GM12878 (cell line): ENCODE data around the gene TRAPPC3. TPM values are rescaled to one million over a fixed set of nuclear protein-coding genes. Genes with fewer than 3 reads are reported as not detected.

Experiments
- ATAC-seq: fragments of 200-7000 bp; cut with Tn5 transposase; 3 replicates; pipeline ENCODE4 v1.9.1; 2020; ENCODE audit warnings: mild to moderate bottlenecking, moderate library complexity
- BruUV-seq: library from RNA; stranded (reverse); fragments of 400-500 nt; replicated peaks from 2 replicates; lab custom pipeline; 2021; lab: Mats Ljungman, UMichigan
- CTCF ChIA-PET: fragments of 300-600 bp; sonication (Branson Sonifier 250); formaldehyde crosslinking; extraction: SDS; loops from one replicate; lab custom pipeline; 2021; ENCODE audit warnings: inconsistent platforms; lab: Yijun Ruan, JAX
- POLR2A ChIA-PET: fragments of 350-600 bp; formaldehyde crosslinking; extraction: SDS; loops from one replicate; lab custom pipeline; 2021; ENCODE audit warnings: inconsistent platforms; lab: Charles Lee
- RAD21 ChIA-PET: fragments of 300-600 bp; sonication (Branson Sonifier 250); formaldehyde crosslinking; loops from one replicate; lab custom pipeline; 2023; ENCODE audit warnings: antibody characterized with exemption; ENCODE audit not compliant: unreplicated experiment; lab: Charles Lee
- SMC1A ChIA-PET: fragments of 300-600 bp; sonication (Branson Sonifier 250); formaldehyde crosslinking; loops from one replicate; lab custom pipeline; 2023; ENCODE audit not compliant: unreplicated experiment, uncharacterized antibody; lab: Charles Lee
- DNase-seq: peaks from one replicate; pipeline ENCODE4 v3.0.0-alpha.2; 2011; ENCODE audit warnings: low read depth, low spot score
- FAIRE-seq: peaks from 3 replicates; lab custom pipeline; 2011; peaks lifted over from hg19 to GRCh38; lab: Jason Lieb, UNC
- H2AFZ ChIP-seq: 2 replicates; pipeline ENCODE4 v1.6.0; 2011; ENCODE audit warnings: low read depth, low read length, control low read depth; ENCODE audit not compliant: control insufficient read depth
- H3K27ac ChIP-seq: 2 replicates; pipeline ENCODE4 v1.5.1; 2011; ENCODE audit warnings: control low read depth; ENCODE audit not compliant: control insufficient read depth, insufficient read depth
- H3K27me3 ChIP-seq, 2 experiments: replicated peaks in 1 of 2; 2 replicates each; pipeline versions ENCODE4 v1.6.0 to v1.6.1; 2011; ENCODE audit warnings: low read length in 1 of 2; ENCODE audit not compliant: control insufficient read depth in 2 of 2, insufficient read depth in 2 of 2
- H3K36me3 ChIP-seq, 2 experiments: 2 replicates each; pipeline ENCODE4 v1.5.1; 2011; ENCODE audit warnings: low read length in 1 of 2; ENCODE audit not compliant: control insufficient read depth in 2 of 2, insufficient read depth in 2 of 2
- H3K4me1 ChIP-seq: 2 replicates; pipeline ENCODE4 v1.6.1; 2011; ENCODE audit warnings: mild to moderate bottlenecking, low read length, moderate library complexity, mixed read lengths; ENCODE audit not compliant: control insufficient read depth, insufficient read depth
- H3K4me2 ChIP-seq: 2 replicates; pipeline ENCODE4 v1.6.0; 2011; ENCODE audit warnings: control low read depth; ENCODE audit not compliant: control insufficient read depth, insufficient read depth
- H3K4me3 ChIP-seq: fragments of 200-600 bp; sonication (generic); 2 replicates; pipeline ENCODE4 v1.5.1; 2016
- H3K79me2 ChIP-seq: 2 replicates; pipeline ENCODE4 v1.6.0; 2011; ENCODE audit warnings: low read length; ENCODE audit not compliant: control insufficient read depth, insufficient read depth
- H3K9ac ChIP-seq: 2 replicates; pipeline ENCODE4 v1.8.0; 2011; ENCODE audit warnings: low read length, control low read depth, mixed read lengths; ENCODE audit not compliant: control insufficient read depth, insufficient read depth
- H3K9me3 ChIP-seq: replicated peaks from 3 replicates; pipeline ENCODE4 v1.5.1; 2011; ENCODE audit warnings: mild to moderate bottlenecking, low read length; ENCODE audit not compliant: control insufficient read depth, insufficient read depth
- H4K20me1 ChIP-seq: 2 replicates; pipeline ENCODE4 v1.6.0; 2011; ENCODE audit not compliant: control insufficient read depth, insufficient read depth
- ASH2L ChIP-seq: fragments of 300-600, 200-600 bp; sonication (generic); IDR thresholded peaks from 2 replicates; pipeline ENCODE4 v1.6.1; 2017; ENCODE audit warnings: low read depth, mild to moderate bottlenecking, borderline replicate concordance
- BHLHE40 ChIP-seq, 2 experiments: fragments of 450-650 bp in 1 of 2; IDR thresholded peaks; 2 replicates each; pipeline ENCODE4 v1.6.1; 2011 to 2017; ENCODE audit warnings: low read depth in 2 of 2, borderline replicate concordance in 1 of 2, improper control_type of control experiment in 1 of 2, low read length in 1 of 2, mild to moderate bottlenecking in 1 of 2
- CBFB ChIP-seq: IDR thresholded peaks from 2 replicates; pipeline ENCODE4 v1.6.1; 2016; ENCODE audit warnings: antibody characterized with exemption, low read depth
- CBX5 ChIP-seq: sonication (generic); IDR thresholded peaks from 2 replicates; pipeline ENCODE4 v1.6.1; 2016; ENCODE audit warnings: low read depth, moderate library complexity, mild to moderate bottlenecking, inconsistent platforms
- ESRRA ChIP-seq: IDR thresholded peaks from 2 replicates; pipeline ENCODE4 v1.6.1; 2012; ENCODE audit warnings: mild to moderate bottlenecking, low read length, improper control_type of control experiment
- IRF4 ChIP-seq: IDR thresholded peaks from 2 replicates; pipeline ENCODE4 v1.6.1; 2011; ENCODE audit warnings: low read depth, low read length
- NFXL1 ChIP-seq: fragments of 450-650 bp; IDR thresholded peaks from 2 replicates; pipeline ENCODE4 v1.6.1; 2017; ENCODE audit warnings: antibody characterized with exemption, mild to moderate bottlenecking, borderline replicate concordance
- PAX5 ChIP-seq: IDR thresholded peaks from 2 replicates; pipeline ENCODE4 v1.6.1; 2011; ENCODE audit warnings: low read depth, low read length, borderline replicate concordance
- SRF ChIP-seq, 2 experiments: IDR thresholded peaks; 2 replicates each; pipeline ENCODE4 v1.6.1; 2011; ENCODE audit warnings: low read depth in 2 of 2, low read length in 2 of 2, mild to moderate bottlenecking in 1 of 2, moderate library complexity in 1 of 2
- SUPT20H ChIP-seq: IDR thresholded peaks from 2 replicates; pipeline ENCODE4 v1.6.1; 2011; ENCODE audit warnings: low read depth, mild to moderate bottlenecking, low read length, moderate library complexity, borderline replicate concordance; ENCODE audit not compliant: control insufficient read depth
- TCF3 ChIP-seq: IDR thresholded peaks from 2 replicates; pipeline ENCODE4 v1.6.1; 2012; ENCODE audit warnings: low read depth, mild to moderate bottlenecking, low read length, borderline replicate concordance; ENCODE audit not compliant: insufficient read depth
- ZSCAN29 ChIP-seq: fragments of 450-650 bp; IDR thresholded peaks from 2 replicates; pipeline ENCODE4 v1.6.1; 2017; ENCODE audit warnings: mild to moderate bottlenecking, moderate library complexity
- WGBS: methylation state at CpG from one replicate; pipeline ENCODE4 v1.1.6; 2016; ENCODE audit warnings: low lambda C conversion rate; ENCODE audit not compliant: insufficient replicate concordance, insufficient coverage; ENCODE audit errors: missing lambda C conversion rate; 5-methylcytosine and 5-hydroxymethylcytosine counted together
- in situ Hi-C: fragments of 300-500 bp; cut with MboI; formaldehyde crosslinking; loops from 9 replicates; pipeline ENCODE4 v1.14.3; 2018; ENCODE audit warnings: mixed read lengths
- intact Hi-C: fragments of 100-400 bp; cut with micrococcal nuclease; formaldehyde crosslinking; loops from one replicate; pipeline ENCODE4 v1.14.2; 2022; ENCODE audit not compliant: unreplicated experiment
- polyA plus RNA-seq, 11 experiments: library from polyadenylated mRNA; depleted of rRNA in 4 of 11; unstranded in 6 of 11; stranded (reverse) in 5 of 11; fragments of >200 nt; fragmentation: Nextera tagmentation in 4 of 11; fragmentation: Illumina TruSeq in 1 of 11; extraction: Ambion mirVana in 4 of 11; extraction: Trizol in 1 of 11; gene quantifications; 1 replicate in 1 of 11; 2 replicates in 10 of 11; pipeline versions ENCODE4 v1.2.1 to v1.2.3, GENCODE V29; 2011 to 2016; ENCODE audit warnings: inconsistent platforms in 2 of 11, missing spikeins in 2 of 11, low read depth in 1 of 11
- total RNA-seq, 4 experiments: library from RNA; depleted of rRNA in 3 of 4; stranded (reverse); fragments of >200 nt in 3 of 4; fragmentation: Illumina TruSeq in 1 of 4; extraction: Trizol in 1 of 4; gene quantifications; 2 replicates each; pipeline versions ENCODE4 v1.2.1 to v1.2.3, GENCODE V29; 2013 to 2021
- TF ChIP-seq, protein P1 (sequence below): fragments of 450-650 bp; IDR thresholded peaks from 2 replicates; pipeline ENCODE4 v1.6.1; 2017; ENCODE audit warnings: mild to moderate bottlenecking, low read depth, inconsistent platforms; ENCODE audit not compliant: poor library complexity, severe bottlenecking
- TF ChIP-seq, protein P2 (sequence below): fragments of 450-650 bp; IDR thresholded peaks from 2 replicates; pipeline ENCODE4 v1.6.1; 2017; ENCODE audit warnings: mild to moderate bottlenecking
- TF ChIP-seq, protein P3 (sequence below): IDR thresholded peaks from 2 replicates; pipeline ENCODE4 v1.6.1; 2012; ENCODE audit warnings: mild to moderate bottlenecking, low read depth, low read length

The TRAPPC3 gene
- total and polyA plus RNA-seq, 10 of the 15 experiments (the other 5 are each of a cell fraction or from before 2014, with no cell fraction given), result 14.7 to 122 (median 70.5) TPM

DNA sequence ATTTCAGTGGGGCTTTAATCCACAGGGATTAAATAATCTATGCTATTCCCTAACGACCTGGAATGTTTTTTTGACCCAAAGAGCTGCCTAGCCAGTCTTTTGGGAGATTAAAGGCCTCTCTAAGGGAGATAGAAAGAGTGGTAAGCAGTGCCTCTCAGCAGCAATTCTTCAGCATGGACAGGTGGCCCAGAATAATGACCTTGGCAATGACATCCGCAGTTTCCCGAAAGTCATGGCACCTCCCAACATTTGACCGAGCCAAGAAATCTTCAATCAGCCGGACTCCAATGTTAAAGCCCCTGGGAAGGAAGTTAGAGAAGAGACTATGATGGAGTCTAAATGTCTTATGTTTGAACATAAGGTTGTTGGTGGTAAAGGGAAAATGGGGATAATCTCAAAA, 9.8 kb downstream of the TRAPPC3 start (continued):
- TF ChIP-seq BHLHE40 (IDR thresholded peaks at IDR 0.05; ENCODE audit: borderline replicate concordance in 1 of 2, low read depth in 2 of 2, low read length in 1 of 2), result no peak

DNA sequence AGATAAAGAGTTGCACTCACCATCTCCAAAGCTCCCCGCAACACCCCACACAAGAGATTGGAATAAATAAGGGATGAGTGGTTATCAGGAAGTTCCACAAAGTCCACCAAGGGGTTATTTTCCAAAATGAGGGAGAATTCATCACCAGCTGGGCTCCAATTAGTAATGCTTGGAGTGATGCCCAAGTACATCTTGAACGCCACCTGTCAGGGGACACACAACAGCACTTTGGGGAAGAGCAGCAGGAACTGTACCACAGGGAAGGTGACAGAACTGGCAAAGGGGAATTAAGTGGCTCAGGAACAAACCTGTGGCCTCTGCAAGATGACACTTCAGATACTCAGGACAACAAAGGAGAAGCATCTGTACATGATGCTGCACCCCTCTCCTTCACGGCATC, 11.5 kb downstream of the TRAPPC3 start:
- in situ Hi-C loops, result no loop called here
- no peaks in the 10 kb centered on the region for H4K20me1 ChIP-seq
- TF ChIP-seq NFXL1, result no peak
- TF ChIP-seq, protein P1, sequence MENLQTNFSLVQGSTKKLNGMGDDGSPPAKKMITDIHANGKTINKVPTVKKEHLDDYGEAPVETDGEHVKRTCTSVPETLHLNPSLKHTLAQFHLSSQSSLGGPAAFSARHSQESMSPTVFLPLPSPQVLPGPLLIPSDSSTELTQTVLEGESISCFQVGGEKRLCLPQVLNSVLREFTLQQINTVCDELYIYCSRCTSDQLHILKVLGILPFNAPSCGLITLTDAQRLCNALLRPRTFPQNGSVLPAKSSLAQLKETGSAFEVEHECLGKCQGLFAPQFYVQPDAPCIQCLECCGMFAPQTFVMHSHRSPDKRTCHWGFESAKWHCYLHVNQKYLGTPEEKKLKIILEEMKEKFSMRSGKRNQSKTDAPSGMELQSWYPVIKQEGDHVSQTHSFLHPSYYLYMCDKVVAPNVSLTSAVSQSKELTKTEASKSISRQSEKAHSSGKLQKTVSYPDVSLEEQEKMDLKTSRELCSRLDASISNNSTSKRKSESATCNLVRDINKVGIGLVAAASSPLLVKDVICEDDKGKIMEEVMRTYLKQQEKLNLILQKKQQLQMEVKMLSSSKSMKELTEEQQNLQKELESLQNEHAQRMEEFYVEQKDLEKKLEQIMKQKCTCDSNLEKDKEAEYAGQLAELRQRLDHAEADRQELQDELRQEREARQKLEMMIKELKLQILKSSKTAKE, result no peak
- no peak for TF ChIP-seq CBX5
- TF ChIP-seq ZSCAN29, result no peak
- TF ChIP-seq IRF4, result no peak
- TF ChIP-seq, protein P2, sequence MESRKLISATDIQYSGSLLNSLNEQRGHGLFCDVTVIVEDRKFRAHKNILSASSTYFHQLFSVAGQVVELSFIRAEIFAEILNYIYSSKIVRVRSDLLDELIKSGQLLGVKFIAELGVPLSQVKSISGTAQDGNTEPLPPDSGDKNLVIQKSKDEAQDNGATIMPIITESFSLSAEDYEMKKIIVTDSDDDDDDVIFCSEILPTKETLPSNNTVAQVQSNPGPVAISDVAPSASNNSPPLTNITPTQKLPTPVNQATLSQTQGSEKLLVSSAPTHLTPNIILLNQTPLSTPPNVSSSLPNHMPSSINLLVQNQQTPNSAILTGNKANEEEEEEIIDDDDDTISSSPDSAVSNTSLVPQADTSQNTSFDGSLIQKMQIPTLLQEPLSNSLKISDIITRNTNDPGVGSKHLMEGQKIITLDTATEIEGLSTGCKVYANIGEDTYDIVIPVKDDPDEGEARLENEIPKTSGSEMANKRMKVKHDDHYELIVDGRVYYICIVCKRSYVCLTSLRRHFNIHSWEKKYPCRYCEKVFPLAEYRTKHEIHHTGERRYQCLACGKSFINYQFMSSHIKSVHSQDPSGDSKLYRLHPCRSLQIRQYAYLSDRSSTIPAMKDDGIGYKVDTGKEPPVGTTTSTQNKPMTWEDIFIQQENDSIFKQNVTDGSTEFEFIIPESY, result no peak
- TF ChIP-seq, protein P3, sequence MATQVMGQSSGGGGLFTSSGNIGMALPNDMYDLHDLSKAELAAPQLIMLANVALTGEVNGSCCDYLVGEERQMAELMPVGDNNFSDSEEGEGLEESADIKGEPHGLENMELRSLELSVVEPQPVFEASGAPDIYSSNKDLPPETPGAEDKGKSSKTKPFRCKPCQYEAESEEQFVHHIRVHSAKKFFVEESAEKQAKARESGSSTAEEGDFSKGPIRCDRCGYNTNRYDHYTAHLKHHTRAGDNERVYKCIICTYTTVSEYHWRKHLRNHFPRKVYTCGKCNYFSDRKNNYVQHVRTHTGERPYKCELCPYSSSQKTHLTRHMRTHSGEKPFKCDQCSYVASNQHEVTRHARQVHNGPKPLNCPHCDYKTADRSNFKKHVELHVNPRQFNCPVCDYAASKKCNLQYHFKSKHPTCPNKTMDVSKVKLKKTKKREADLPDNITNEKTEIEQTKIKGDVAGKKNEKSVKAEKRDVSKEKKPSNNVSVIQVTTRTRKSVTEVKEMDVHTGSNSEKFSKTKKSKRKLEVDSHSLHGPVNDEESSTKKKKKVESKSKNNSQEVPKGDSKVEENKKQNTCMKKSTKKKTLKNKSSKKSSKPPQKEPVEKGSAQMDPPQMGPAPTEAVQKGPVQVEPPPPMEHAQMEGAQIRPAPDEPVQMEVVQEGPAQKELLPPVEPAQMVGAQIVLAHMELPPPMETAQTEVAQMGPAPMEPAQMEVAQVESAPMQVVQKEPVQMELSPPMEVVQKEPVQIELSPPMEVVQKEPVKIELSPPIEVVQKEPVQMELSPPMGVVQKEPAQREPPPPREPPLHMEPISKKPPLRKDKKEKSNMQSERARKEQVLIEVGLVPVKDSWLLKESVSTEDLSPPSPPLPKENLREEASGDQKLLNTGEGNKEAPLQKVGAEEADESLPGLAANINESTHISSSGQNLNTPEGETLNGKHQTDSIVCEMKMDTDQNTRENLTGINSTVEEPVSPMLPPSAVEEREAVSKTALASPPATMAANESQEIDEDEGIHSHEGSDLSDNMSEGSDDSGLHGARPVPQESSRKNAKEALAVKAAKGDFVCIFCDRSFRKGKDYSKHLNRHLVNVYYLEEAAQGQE, result no peak
- no peak for TF ChIP-seq SRF (IDR thresholded peaks at IDR 0.05; ENCODE audit: low read depth in 2 of 2, low read length in 2 of 2)
- TF ChIP-seq SUPT20H, result no peak
- no peak for TF ChIP-seq CBFB
- TF ChIP-seq ASH2L, result no peak
- no peak for TF ChIP-seq PAX5
- TF ChIP-seq TCF3, result no peak
- TF ChIP-seq BHLHE40 (IDR thresholded peaks at IDR 0.05; ENCODE audit: borderline replicate concordance in 1 of 2, low read depth in 2 of 2, low read length in 1 of 2), result no peak
- no peak for TF ChIP-seq ESRRA
- TF ChIP-seq, all 136 proteins: peak for 0
- peaks cover 2 to 8% of the 10 kb centered on the region in 2 experiments; a peak in 2 of 4 replicates for H3K36me3 ChIP-seq
- no peak for DNase-seq
- H3K27ac ChIP-seq, result no peak overlapping the region
- H3K4me3 ChIP-seq, result no peak overlapping the region
- no peak overlapping the region for H3K9ac ChIP-seq
- CTCF ChIA-PET, result interaction anchor here (1.5 kb wide), 1 partner anchor 12 kb away, joined by 4 read pairs; the partner anchor contains the start of gene TRAPPC3
- BruUV-seq, result no TSS peak
- no peak overlapping the region for H2AFZ ChIP-seq
- SMC1A ChIA-PET, result no interaction called here
- H3K9me3 ChIP-seq, result no peaks in the 10 kb centered on the region
- RAD21 ChIA-PET, result no interaction called here
- POLR2A ChIA-PET, result no interaction called here
- WGBS, result 95% methylated on average over 3 of the region's 3 CpGs
- H3K4me2 ChIP-seq, result no peak overlapping the region
- peaks cover 10% of the 10 kb centered on the region for H3K79me2 ChIP-seq
- no peak for ATAC-seq
- no peaks in the 10 kb centered on the region for H3K27me3 ChIP-seq
- intact Hi-C loops, result no loop called here
- FAIRE-seq, result no peak
- peaks cover 6% of the 10 kb centered on the region for H3K4me1 ChIP-seq
